Thoracic aorta (tissue), 2 donors: Measurements from ENCODE around the gene NCAM2. TPM values are rescaled to one million over a fixed set of nuclear protein-coding genes. Genes with fewer than 3 reads are reported as not detected.

Source experiments
- ATAC-seq: fragments of 150-250 bp; one replicate; pipeline ENCODE4 v1.8.0; 2017; ENCODE audit warnings: low read depth; ENCODE audit not compliant: insufficient number of reproducible peaks, low FRiP score
- DNase-seq: peaks from one replicate; pipeline ENCODE4 v3.0.0-alpha.2; 2020; ENCODE audit warnings: low spot score
- H3K27ac ChIP-seq, 2 donors: fragments of 200-600 bp; sonication (generic); 1 replicate in 1 of 2; 2 replicates in 1 of 2; pipeline ENCODE4 v1.5.1; 2016; ENCODE audit warnings: mild to moderate bottlenecking in 2 of 2, moderate library complexity in 2 of 2
- H3K27me3 ChIP-seq: fragments of 200-600 bp; sonication (generic); replicated peaks from 2 replicates; pipeline ENCODE4 v1.6.0; 2016; ENCODE audit warnings: mild to moderate bottlenecking; ENCODE audit not compliant: insufficient read depth
- H3K36me3 ChIP-seq: fragments of 200-600 bp; sonication (generic); one replicate; pipeline ENCODE4 v1.5.1; 2016
- H3K4me1 ChIP-seq, 2 donors: fragments of 200-600 bp; sonication (generic); 1 replicate in 1 of 2; 2 replicates in 1 of 2; pipeline versions ENCODE4 v1.5.1 to v1.6.0; 2016; ENCODE audit warnings: low read depth in 2 of 2, mild to moderate bottlenecking in 1 of 2; ENCODE audit not compliant: control insufficient read depth in 1 of 2
- H3K4me3 ChIP-seq: fragments of 200-600 bp; sonication (generic); 2 replicates; pipeline ENCODE4 v1.5.1; 2016; ENCODE audit warnings: mild to moderate bottlenecking
- H3K9me3 ChIP-seq: fragments of 200-600 bp; sonication (generic); 2 replicates; pipeline ENCODE4 v1.5.1; 2016
- CTCF ChIP-seq: fragments of 200-600 bp; sonication (generic); IDR thresholded peaks from one replicate; pipeline ENCODE4 v1.5.1; 2019; ENCODE audit warnings: antibody characterized with exemption
- total RNA-seq, 2 donors: library from RNA; depleted of rRNA; stranded (reverse); fragments of >200 nt; gene quantifications; one replicate each; pipeline versions ENCODE4 v1.1.0 to v1.2.3, GENCODE V29; 2016

The NCAM2 gene
- total RNA-seq, 2 donors from 2014 or later: 0.99 to 1.4 TPM

GRCh38 chr21:21158376-21158918 is 160.2 kb downstream of the NCAM2 start:
- TF ChIP-seq CTCF: no peak
- ATAC-seq (no peak), DNase-seq (no peak)
- H3K36me3 ChIP-seq: no peaks in the 10 kb centered on the region
- H3K27ac ChIP-seq: no peak overlapping the region
- H3K4me1 ChIP-seq: no peaks in the 10 kb centered on the region
- no peak overlapping the region for H3K4me3 ChIP-seq
- no peaks in the 10 kb centered on the region for H3K9me3 ChIP-seq
- no peaks in the 10 kb centered on the region for H3K27me3 ChIP-seq

- ATAC-seq (no peak), DNase-seq (no peak)
- H3K4me3 ChIP-seq: no peak overlapping the region
Measured at GRCh38 chr21:21159253-21159899, 161.2 kb downstream of the NCAM2 start.

GRCh38 chr21:21162786-21163185 is 164.6 kb downstream of the NCAM2 start:
- no peak for TF ChIP-seq CTCF
- ATAC-seq: no peak
- H3K9me3 ChIP-seq: no peaks in the 10 kb centered on the region

More at GRCh38 chr21:21159253-21159899, 161.2 kb downstream of the NCAM2 start:
- Histone ChIP-seq H3K36me3 (no peaks in the 10 kb centered on the region), H3K27ac (no peak overlapping the region), H3K27me3 (no peaks in the 10 kb centered on the region), H3K9me3 (no peaks in the 10 kb centered on the region), H3K4me1 (peaks cover 0 to 2% of the 10 kb centered on the region in 2 donors)
- no peak for TF ChIP-seq CTCF

GRCh38 chr21:21163904-21164303 is 165.7 kb downstream of the NCAM2 start:
- H3K4me1 ChIP-seq: peaks cover 5 to 18% of the 10 kb centered on the region in 2 donors
- ATAC-seq (no peak), DNase-seq (no peak)
- peak; percentile 49 for TF ChIP-seq CTCF
- no peaks in the 10 kb centered on the region for H3K36me3 ChIP-seq
- H3K9me3 ChIP-seq: no peaks in the 10 kb centered on the region
- no peak overlapping the region for H3K27ac ChIP-seq
- no peaks in the 10 kb centered on the region for H3K27me3 ChIP-seq
- H3K4me3 ChIP-seq: no peak overlapping the region

More at GRCh38 chr21:21162786-21163185, 164.6 kb downstream of the NCAM2 start:
- H3K27ac ChIP-seq: no peak overlapping the region
- H3K4me1 ChIP-seq: peaks cover 5 to 18% of the 10 kb centered on the region in 2 donors
- no peaks in the 10 kb centered on the region for H3K36me3 ChIP-seq
- no peak for DNase-seq
- no peak overlapping the region for H3K4me3 ChIP-seq
- no peaks in the 10 kb centered on the region for H3K27me3 ChIP-seq

DNA sequence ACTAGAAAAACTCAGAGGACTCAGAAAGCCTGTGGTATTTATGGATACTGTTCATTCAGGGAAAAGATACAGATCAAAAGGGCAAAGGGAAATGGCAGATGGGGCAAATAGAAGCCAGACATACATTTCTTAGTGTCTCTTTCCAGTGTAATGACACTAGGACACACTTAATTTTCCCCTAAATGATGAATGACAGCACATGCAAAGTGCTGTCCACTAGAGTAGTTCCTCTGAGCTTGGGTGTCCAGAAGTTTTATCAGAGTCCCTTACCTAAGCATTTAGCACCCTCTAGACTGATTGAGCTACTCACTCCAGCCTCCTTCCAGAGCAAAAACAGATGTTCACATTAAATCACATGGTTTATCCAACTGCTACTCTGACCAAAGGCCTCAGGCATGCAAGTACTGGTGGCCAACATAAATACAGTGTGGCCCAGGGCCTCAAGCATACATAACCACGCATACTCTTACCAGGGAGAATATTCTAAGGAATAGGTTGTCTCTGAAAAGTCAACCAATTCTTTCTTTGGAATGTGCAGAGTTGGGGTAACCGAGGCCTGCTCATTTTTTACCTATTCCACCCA is 166.9 kb downstream of the NCAM2 start:
- Histone ChIP-seq H3K4me1 (peaks cover 5 to 18% of the 10 kb centered on the region in 2 donors), H3K9me3 (no peaks in the 10 kb centered on the region), H3K27ac (no peak overlapping the region), H3K4me3 (no peak overlapping the region), H3K36me3 (no peaks in the 10 kb centered on the region), H3K27me3 (no peaks in the 10 kb centered on the region)
- ATAC-seq: peak; percentile 91
- no peak for DNase-seq
- no peak for TF ChIP-seq CTCF
